Activated naive CD4-positive, alpha-beta T cell treated with Interleukin-2 at 50 U/mL for 16 hours (primary cell): ENCODE measurements around the gene TNIP1.

Experiments used
- DNase-seq: peaks from one replicate; pipeline ENCODE4 v3.0.0-alpha.2; 2020

Gene TNIP1

GRCh38 chr5:151038412-151038745, 42.5 kb downstream of the TNIP1 start:
- no peak for DNase-seq

- no peak for DNase-seq
Observed at GRCh38 chr5:151037561-151038411, 43.0 kb downstream of the TNIP1 start.

GRCh38 chr5:151036556-151036955, 44.3 kb downstream of the TNIP1 start:
- DNase-seq: no peak

GRCh38 chr5:151034422-151035379, 46.1 kb downstream of the TNIP1 start:
- DNase-seq: no peak

- no peak for DNase-seq
Observed at GRCh38 chr5:151033217-151033934, 47.5 kb downstream of the TNIP1 start.

- no peak for DNase-seq
Observed at GRCh38 chr5:151031554-151031953, 49.3 kb downstream of the TNIP1 start.

- no peak for DNase-seq
Observed at GRCh38 chr5:151030379-151030778, 50.5 kb downstream of the TNIP1 start.

- DNase-seq: no peak
Observed at GRCh38 chr5:151030056-151030336, 50.8 kb downstream of the TNIP1 start.

- no peak for DNase-seq
Observed at GRCh38 chr5:151029179-151030055, 51.4 kb downstream of the TNIP1 start.

GRCh38 chr5:151028717-151029116, 52.1 kb downstream of the TNIP1 start:
- no peak for DNase-seq

- DNase-seq: no peak
Observed at GRCh38 chr5:151027961-151028479, 52.8 kb downstream of the TNIP1 start.

- DNase-seq: no peak
Observed at GRCh38 chr5:151026679-151027078, 54.2 kb downstream of the TNIP1 start.

- DNase-seq: no peak
Observed at GRCh38 chr5:151026088-151026487, 54.7 kb downstream of the TNIP1 start.

- no peak for DNase-seq
Observed at GRCh38 chr5:151025250-151025606, 55.6 kb downstream of the TNIP1 start.

- DNase-seq: no peak
Observed at GRCh38 chr5:151024440-151025249, 56.2 kb downstream of the TNIP1 start.

- no peak for DNase-seq
Observed at GRCh38 chr5:151023651-151024050, 57.2 kb downstream of the TNIP1 start.

- no peak for DNase-seq
Observed at GRCh38 chr5:151023047-151023615, 57.7 kb downstream of the TNIP1 start.

GRCh38 chr5:151022511-151023018, 58.3 kb downstream of the TNIP1 start:
- peak; percentile 31 for DNase-seq

GRCh38 chr5:151021746-151022145, 59.1 kb downstream of the TNIP1 start:
- no peak for DNase-seq

GRCh38 chr5:151020304-151021110, 60.3 kb downstream of the TNIP1 start, which contains the start of gene GPX3:
Gene GPX3, plus strand, starts transcription at chr5:151020591. Its CDS starts 64 bp downstream, at chr5:151020655.
- DNase-seq: peak; percentile 38
